ENCODE data around the gene SSBP4.
A peak's percentile ranks its signal among the peaks of the same experiment; 100 is the strongest.

SSBP4 gene

GRCh38 chr19:18445262-18445948, 26.2 kb downstream of the SSBP4 start:
- no peak for DNase-seq (ENCODE audit: low read depth)

GRCh38 chr19:18446145-18446810, 27.1 kb downstream of the SSBP4 start:
- no peak for DNase-seq (ENCODE audit: low read depth)

- DNase-seq (ENCODE audit: low read depth): no peak
Measured at GRCh38 chr19:18446811-18447359, 27.7 kb downstream of the SSBP4 start.

GRCh38 chr19:18449552-18449951, 30.4 kb downstream of the SSBP4 start:
- DNase-seq (ENCODE audit: low read depth): no peak

- DNase-seq (ENCODE audit: low read depth): no peak
Measured at GRCh38 chr19:18450021-18450930, 31.1 kb downstream of the SSBP4 start.

- DNase-seq (ENCODE audit: low read depth): peak; percentile 77
Measured at GRCh38 chr19:18450931-18451836, 32.0 kb downstream of the SSBP4 start.

GRCh38 chr19:18452386-18452785, 33.2 kb downstream of the SSBP4 start:
- DNase-seq (ENCODE audit: low read depth): no peak

- peak; percentile 65 for DNase-seq (ENCODE audit: low read depth)
Measured at GRCh38 chr19:18453269-18454024, 34.2 kb downstream of the SSBP4 start.

GRCh38 chr19:18456279-18456678, 37.1 kb downstream of the SSBP4 start:
- DNase-seq (ENCODE audit: low read depth): no peak

- DNase-seq (ENCODE audit: low read depth): no peak
Measured at GRCh38 chr19:18456974-18457373, 37.8 kb downstream of the SSBP4 start.

GRCh38 chr19:18457483-18458331, 38.5 kb downstream of the SSBP4 start:
- no peak for DNase-seq (ENCODE audit: low read depth)

GRCh38 chr19:18460900-18461299, 41.7 kb downstream of the SSBP4 start:
- DNase-seq (ENCODE audit: low read depth): no peak

GRCh38 chr19:18461471-18461870, 42.3 kb downstream of the SSBP4 start:
- no peak for DNase-seq (ENCODE audit: low read depth)

GRCh38 chr19:18464646-18465045, 45.4 kb downstream of the SSBP4 start:
- DNase-seq (ENCODE audit: low read depth): peak; percentile 47

GRCh38 chr19:18465214-18465963, 46.2 kb downstream of the SSBP4 start:
- no peak for DNase-seq (ENCODE audit: low read depth)

- no peak for DNase-seq (ENCODE audit: low read depth)
Measured at GRCh38 chr19:18465964-18466339, 46.8 kb downstream of the SSBP4 start.

GRCh38 chr19:18466354-18466753, 47.2 kb downstream of the SSBP4 start:
- no peak for DNase-seq (ENCODE audit: low read depth)

GRCh38 chr19:18467978-18468377, 48.8 kb downstream of the SSBP4 start:
- DNase-seq (ENCODE audit: low read depth): no peak

GRCh38 chr19:18468517-18468916, 49.3 kb downstream of the SSBP4 start:
- peak; percentile 36 for DNase-seq (ENCODE audit: low read depth)

Measured in ELR (cell line).